MG63 (cell line): ENCODE data around the gene CIPC. TPM values are rescaled to one million over a fixed set of nuclear protein-coding genes. Genes with fewer than 3 reads are reported as not detected.

Source experiments
- DNase-seq: peaks from one replicate; pipeline ENCODE4 v3.0.0-alpha.2; 2020
- H3K27me3 ChIP-seq: fragments of 250-450 bp; sonication (Bioruptor Pico); 2 replicates; pipeline ENCODE4 v1.5.1; 2020; ENCODE audit warnings: mild to moderate bottlenecking, moderate library complexity
- H3K36me3 ChIP-seq: fragments of 250-450 bp; sonication (Bioruptor Pico); 2 replicates; pipeline ENCODE4 v1.5.1; 2020; ENCODE audit warnings: mild to moderate bottlenecking, moderate library complexity
- H3K4me3 ChIP-seq: fragments of 250-450 bp; sonication (Bioruptor Pico); 2 replicates; pipeline ENCODE4 v1.5.1; 2020; ENCODE audit warnings: mild to moderate bottlenecking, moderate library complexity
- H3K9me3 ChIP-seq: fragments of 250-450 bp; sonication (Bioruptor Pico); 2 replicates; pipeline ENCODE4 v1.5.1; 2020; ENCODE audit warnings: mild to moderate bottlenecking, moderate library complexity
- total RNA-seq: library from RNA; depleted of rRNA; stranded (reverse); fragments of >200 nt; shearing (Covaris generic); gene quantifications from 2 replicates; pipeline ENCODE4 v1.2.3, GENCODE V29; 2014; ENCODE audit warnings: low replicate concordance

CIPC gene
- total RNA-seq, 1 experiment from 2014 or later = 17.1 TPM

GRCh38 chr14:77110286-77110685 lies 12.2 kb downstream of the CIPC start:
- no peaks in the 10 kb centered on the region for H3K9me3 ChIP-seq
- no peak overlapping the region for H3K4me3 ChIP-seq
- H3K36me3 ChIP-seq = peaks cover 22% of the 10 kb centered on the region
- no peak for DNase-seq
- H3K27me3 ChIP-seq = no peaks in the 10 kb centered on the region

DNA sequence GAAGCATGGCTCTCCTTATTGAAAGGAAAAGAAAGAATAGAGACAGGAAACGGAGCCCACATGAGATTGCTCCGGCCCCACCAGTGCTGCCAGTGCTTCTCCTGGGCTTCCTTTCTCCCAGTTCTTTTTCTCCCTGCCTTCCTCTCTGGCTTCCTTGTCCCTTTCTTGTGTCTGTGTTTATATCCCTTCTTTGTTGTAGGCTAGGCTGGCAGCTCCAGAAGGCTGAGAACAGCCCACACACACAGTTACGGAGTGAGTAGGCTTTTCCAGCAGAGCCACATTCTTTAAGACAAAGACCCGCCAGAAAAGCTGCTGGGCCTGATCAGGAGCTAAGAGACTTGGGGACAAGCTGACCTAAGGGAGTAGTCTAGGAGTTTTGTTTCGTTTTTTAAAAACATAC lies 13.0 kb downstream of the CIPC start:
- DNase-seq = no peak
- Histone ChIP-seq H3K9me3 (no peaks in the 10 kb centered on the region), H3K4me3 (no peak overlapping the region), H3K27me3 (no peaks in the 10 kb centered on the region), H3K36me3 (peaks cover 22% of the 10 kb centered on the region)

- no peak for DNase-seq
- Histone ChIP-seq H3K4me3 (no peak overlapping the region), H3K36me3 (peaks cover 12% of the 10 kb centered on the region)
These were observed 15.6 kb downstream of the CIPC start for GRCh38 chr14:77113644-77114043.

GRCh38 chr14:77114609-77115008 lies 16.6 kb downstream of the CIPC start:
- DNase-seq = no peak
- Histone ChIP-seq H3K36me3 (peaks cover 7% of the 10 kb centered on the region), H3K4me3 (no peak overlapping the region)

More at GRCh38 chr14:77113644-77114043, 15.6 kb downstream of the CIPC start:
- Histone ChIP-seq H3K9me3 (no peaks in the 10 kb centered on the region), H3K27me3 (no peaks in the 10 kb centered on the region)

GRCh38 chr14:77116172-77116817 lies 18.2 kb downstream of the CIPC start:
- H3K27me3 ChIP-seq = no peaks in the 10 kb centered on the region
- peaks cover 4% of the 10 kb centered on the region for H3K36me3 ChIP-seq
- no peak for DNase-seq

More at GRCh38 chr14:77114609-77115008, 16.6 kb downstream of the CIPC start:
- Histone ChIP-seq H3K27me3 (no peaks in the 10 kb centered on the region), H3K9me3 (no peaks in the 10 kb centered on the region)

DNA sequence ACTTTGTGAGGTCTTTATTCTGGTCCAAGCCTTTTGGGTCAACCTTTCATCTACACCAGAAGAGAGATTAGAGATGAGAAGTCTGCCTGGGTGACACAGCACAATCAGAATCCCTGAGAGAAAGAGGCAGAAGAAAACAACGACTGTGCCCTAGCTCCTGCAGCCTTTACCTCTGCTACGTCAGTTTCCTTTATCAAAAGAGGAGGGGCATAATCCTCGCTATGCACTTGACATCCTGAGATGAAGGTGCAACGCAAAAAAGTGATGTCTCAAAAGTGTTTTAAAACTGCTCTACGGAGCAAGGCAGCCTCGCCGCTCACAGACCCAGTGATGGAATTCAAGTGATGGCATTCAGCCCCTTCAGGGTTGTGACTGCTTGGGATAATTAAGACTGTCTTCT lies 21.8 kb downstream of the CIPC start:
- Histone ChIP-seq H3K27me3 (no peaks in the 10 kb centered on the region), H3K9me3 (no peaks in the 10 kb centered on the region), H3K4me3 (no peak overlapping the region), H3K36me3 (no peaks in the 10 kb centered on the region; the same call in 1 of the 2 replicates)
- no peak for DNase-seq

More at GRCh38 chr14:77116172-77116817, 18.2 kb downstream of the CIPC start:
- no peaks in the 10 kb centered on the region for H3K9me3 ChIP-seq
- H3K4me3 ChIP-seq = no peak overlapping the region

- DNase-seq = no peak
- H3K27me3 ChIP-seq = no peaks in the 10 kb centered on the region
- H3K36me3 ChIP-seq = no peaks in the 10 kb centered on the region; the same call in 1 of the 2 replicates
- no peaks in the 10 kb centered on the region for H3K9me3 ChIP-seq
- H3K4me3 ChIP-seq = no peak overlapping the region
These were observed 23.0 kb downstream of the CIPC start for GRCh38 chr14:77120771-77121743.

- DNase-seq = no peak
- Histone ChIP-seq H3K4me3 (no peak overlapping the region), H3K9me3 (no peaks in the 10 kb centered on the region), H3K36me3 (no peaks in the 10 kb centered on the region; the same call in 1 of the 2 replicates), H3K27me3 (no peaks in the 10 kb centered on the region)
These were observed 24.6 kb downstream of the CIPC start for GRCh38 chr14:77122526-77123125.

DNA sequence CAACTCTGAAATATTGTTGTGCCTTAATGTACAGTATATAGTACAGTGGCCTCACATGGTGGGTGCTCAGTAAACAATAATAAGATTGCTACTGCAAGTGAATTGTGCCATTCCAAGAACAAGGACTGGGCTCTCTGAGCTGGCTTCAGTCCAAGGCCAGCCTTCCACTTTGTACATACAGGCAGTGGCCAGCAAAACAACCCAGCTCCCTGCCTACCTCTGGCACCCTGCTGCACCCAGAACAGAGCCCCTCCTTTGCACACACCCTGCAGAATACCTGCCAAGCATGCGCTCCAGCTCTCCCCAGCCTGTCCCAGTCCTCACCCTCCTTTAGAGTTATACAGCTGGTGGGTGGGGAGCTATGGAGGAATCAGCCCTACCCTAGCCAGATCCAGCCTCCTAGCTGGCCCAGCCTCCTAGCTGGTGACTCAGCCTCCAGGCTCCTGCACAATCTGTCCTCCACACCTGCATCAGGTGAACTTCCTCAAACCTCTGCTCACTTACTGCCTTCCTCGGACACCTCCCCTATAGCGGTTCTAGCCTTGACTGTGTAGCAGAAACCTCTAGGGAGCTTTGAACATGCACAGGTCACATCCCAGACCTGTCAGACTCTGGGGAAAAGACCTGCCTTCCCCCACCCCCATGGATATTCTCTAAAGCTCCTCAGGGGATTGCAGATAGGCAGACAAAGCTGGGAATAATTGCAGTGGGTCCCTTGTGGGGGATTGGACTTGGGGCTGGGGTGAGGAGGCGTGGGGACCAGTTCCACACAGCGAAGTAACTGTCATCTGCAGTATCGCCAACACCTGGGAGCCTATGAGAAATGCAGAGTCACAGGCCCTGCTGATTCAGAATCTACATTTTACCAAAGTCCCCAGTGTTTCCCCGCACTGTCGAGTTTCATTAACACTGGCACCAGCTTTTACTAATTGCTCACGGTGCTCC lies 25.6 kb downstream of the CIPC start:
- Histone ChIP-seq H3K27me3 (no peaks in the 10 kb centered on the region), H3K4me3 (no peak overlapping the region), H3K9me3 (no peaks in the 10 kb centered on the region), H3K36me3 (no peaks in the 10 kb centered on the region; the same call in 1 of the 2 replicates)
- peak; percentile 13 for DNase-seq

- no peaks in the 10 kb centered on the region for H3K27me3 ChIP-seq
- H3K9me3 ChIP-seq = no peaks in the 10 kb centered on the region
These were observed 26.6 kb downstream of the CIPC start for GRCh38 chr14:77124345-77125280.

GRCh38 chr14:77125281-77125801 lies 27.3 kb downstream of the CIPC start:
- no peaks in the 10 kb centered on the region for H3K27me3 ChIP-seq
- H3K9me3 ChIP-seq = no peaks in the 10 kb centered on the region
- DNase-seq = no peak
- H3K4me3 ChIP-seq = no peak overlapping the region
- H3K36me3 ChIP-seq = no peaks in the 10 kb centered on the region; the same call in 1 of the 2 replicates

More at GRCh38 chr14:77124345-77125280, 26.6 kb downstream of the CIPC start:
- peak; percentile 15 for DNase-seq
- Histone ChIP-seq H3K4me3 (no peak overlapping the region), H3K36me3 (no peaks in the 10 kb centered on the region; the same call in 1 of the 2 replicates)

DNA sequence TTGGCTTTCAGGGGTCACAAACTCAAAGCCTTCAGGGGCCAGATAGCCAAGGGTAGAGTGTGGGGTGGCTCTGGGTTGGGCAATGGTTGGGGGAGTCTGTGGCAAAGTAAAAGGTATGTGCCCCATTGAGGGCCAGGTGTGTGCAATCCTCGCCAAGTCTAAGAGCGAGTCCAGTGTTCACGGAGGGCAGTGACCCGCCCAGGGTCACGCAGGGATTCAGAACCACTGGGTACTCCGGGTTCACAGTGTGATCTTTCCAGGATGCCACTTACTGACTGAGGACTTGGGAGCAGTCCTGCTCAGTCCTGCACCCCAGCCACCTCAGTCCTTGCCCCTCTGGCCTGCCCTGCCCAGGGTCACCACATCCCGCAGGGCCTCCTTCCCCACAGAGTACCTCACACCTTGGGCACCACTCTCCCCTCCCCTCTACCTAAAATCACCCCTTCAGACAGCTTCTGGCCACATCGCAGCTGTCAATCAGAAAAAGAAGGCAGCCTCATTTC lies 27.8 kb downstream of the CIPC start:
- DNase-seq = no peak
- Histone ChIP-seq H3K27me3 (no peaks in the 10 kb centered on the region), H3K9me3 (no peaks in the 10 kb centered on the region), H3K36me3 (no peaks in the 10 kb centered on the region), H3K4me3 (no peak overlapping the region)

DNA sequence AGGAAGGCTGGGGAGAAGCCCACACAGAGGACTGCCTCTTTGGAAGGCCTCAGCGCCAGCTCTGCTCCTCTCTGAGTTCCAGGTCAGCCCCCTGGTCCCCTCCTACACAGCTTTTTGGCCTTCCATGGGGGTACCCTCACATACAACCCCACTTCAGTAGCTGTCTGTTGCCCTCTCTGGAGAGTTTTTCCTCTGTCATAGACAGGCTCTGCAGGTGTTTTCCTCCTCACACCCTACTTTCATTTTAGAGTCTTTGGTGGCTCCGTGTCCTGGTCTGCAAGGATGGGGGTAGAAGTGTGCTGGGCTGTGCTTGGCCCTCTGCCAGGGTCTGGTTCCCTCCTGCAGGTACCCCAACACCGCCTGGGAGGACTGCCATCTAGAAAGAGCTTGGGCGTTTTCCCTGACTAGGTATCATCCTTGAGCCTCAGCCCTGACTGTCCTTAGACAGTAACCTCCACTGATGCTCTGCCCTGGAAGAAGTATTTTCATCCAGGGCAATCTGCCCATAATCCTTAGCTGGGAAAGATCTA lies 28.5 kb downstream of the CIPC start:
- no peak overlapping the region for H3K4me3 ChIP-seq
- H3K27me3 ChIP-seq = no peaks in the 10 kb centered on the region
- no peak for DNase-seq
- no peaks in the 10 kb centered on the region for H3K9me3 ChIP-seq
- H3K36me3 ChIP-seq = no peaks in the 10 kb centered on the region

DNA sequence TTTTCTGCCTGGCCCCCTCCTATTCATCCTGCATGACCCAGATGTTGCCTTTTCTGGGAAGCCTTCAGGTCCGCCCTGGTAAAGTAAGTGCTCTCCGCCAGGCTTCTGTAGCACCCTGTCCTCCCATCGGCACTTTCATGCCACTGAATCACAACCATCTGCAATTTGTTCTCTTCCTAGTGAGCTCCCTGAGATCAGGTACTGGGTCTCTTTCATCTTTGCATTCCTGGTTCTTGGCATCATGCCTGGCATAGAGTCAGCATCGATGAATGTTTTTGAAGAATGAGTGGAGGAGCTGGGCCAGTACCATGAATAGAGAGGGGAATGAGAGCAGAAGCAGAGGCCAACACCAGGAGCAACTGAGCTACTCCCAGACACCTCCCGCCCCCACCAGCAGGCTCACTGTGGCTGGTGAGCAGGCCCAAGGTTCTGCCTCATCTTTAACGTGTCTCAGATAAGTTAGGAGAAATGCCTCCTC lies 30.4 kb downstream of the CIPC start:
- DNase-seq = no peak
- Histone ChIP-seq H3K36me3 (no peaks in the 10 kb centered on the region), H3K4me3 (no peak overlapping the region), H3K27me3 (peaks cover under 1% of the 10 kb centered on the region; the same call in 1 of the 2 replicates), H3K9me3 (no peaks in the 10 kb centered on the region)
